Measurements from ENCODE around the gene MRPS11.
"Not testable (repeated sequence)": the region's sequence is repeated elsewhere in the genome, so short reads cannot be mapped to it uniquely, and the experiment has no call there.

GRCh38 chr15:88468721-88469120, 1.2 kb downstream of the MRPS11 start:
- TF ChIP-seq SP1 (IDR thresholded peaks at IDR 0.05; ENCODE audit: low read depth, low read length); CTCF (IDR thresholded peaks at IDR 0.05 in 2 of 3, conservative IDR thresholded peaks at IDR 0.05 in 1 of 3; ENCODE audit: control insufficient read depth in 2 of 3, extremely low read depth in 1 of 3, insufficient read depth in 1 of 3, low read depth in 3 of 3, low read length in 3 of 3); EZH2 (IDR thresholded peaks at IDR 0.05; ENCODE audit: borderline replicate concordance, control insufficient read depth, low read depth, low read length); SRF (IDR thresholded peaks at IDR 0.05; ENCODE audit: low read depth in 2 of 2, low read length in 2 of 2); ZNF274 (IDR thresholded peaks at IDR 0.05; ENCODE audit: insufficient read depth, insufficient read length); BHLHE40 (IDR thresholded peaks at IDR 0.05; ENCODE audit: borderline replicate concordance in 1 of 2, low read depth in 2 of 2, low read length in 1 of 2); RAD21 (IDR thresholded peaks at IDR 0.05; ENCODE audit: insufficient read depth, low read depth, low read length): not testable (repeated sequence)
- TF ChIP-seq, protein P1, sequence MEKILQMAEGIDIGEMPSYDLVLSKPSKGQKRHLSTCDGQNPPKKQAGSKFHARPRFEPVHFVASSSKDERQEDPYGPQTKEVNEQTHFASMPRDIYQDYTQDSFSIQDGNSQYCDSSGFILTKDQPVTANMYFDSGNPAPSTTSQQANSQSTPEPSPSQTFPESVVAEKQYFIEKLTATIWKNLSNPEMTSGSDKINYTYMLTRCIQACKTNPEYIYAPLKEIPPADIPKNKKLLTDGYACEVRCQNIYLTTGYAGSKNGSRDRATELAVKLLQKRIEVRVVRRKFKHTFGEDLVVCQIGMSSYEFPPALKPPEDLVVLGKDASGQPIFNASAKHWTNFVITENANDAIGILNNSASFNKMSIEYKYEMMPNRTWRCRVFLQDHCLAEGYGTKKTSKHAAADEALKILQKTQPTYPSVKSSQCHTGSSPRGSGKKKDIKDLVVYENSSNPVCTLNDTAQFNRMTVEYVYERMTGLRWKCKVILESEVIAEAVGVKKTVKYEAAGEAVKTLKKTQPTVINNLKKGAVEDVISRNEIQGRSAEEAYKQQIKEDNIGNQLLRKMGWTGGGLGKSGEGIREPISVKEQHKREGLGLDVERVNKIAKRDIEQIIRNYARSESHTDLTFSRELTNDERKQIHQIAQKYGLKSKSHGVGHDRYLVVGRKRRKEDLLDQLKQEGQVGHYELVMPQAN (conservative IDR thresholded peaks at IDR 0.05), result not testable (repeated sequence)
